ENCODE data around the gene KRTAP5-9. TPM values are rescaled to one million over a fixed set of nuclear protein-coding genes. Genes with fewer than 3 reads are reported as not detected.

Gene KRTAP5-9
- total and polyA plus RNA-seq, 2 experiments from 2014 or later, result 0.13 to 0.23 TPM

- Histone ChIP-seq H3K27me3 (no peaks in the 10 kb centered on the region), H3K79me2 (no peaks in the 10 kb centered on the region), H3K9me3 (ENCODE audit: low read depth) (no peaks in the 10 kb centered on the region), H3K4me2 (no peak overlapping the region), H4K20me1 (ENCODE audit: insufficient read depth, poor library complexity, severe bottlenecking) (no peaks in the 10 kb centered on the region), H3K4me1 (ENCODE audit: insufficient read depth) (no peaks in the 10 kb centered on the region), H3K36me3 (replicated peaks; ENCODE audit: insufficient read depth, low read depth) (no peaks in the 10 kb centered on the region), H3K9me2 (replicated peaks; ENCODE audit: insufficient read depth) (no peaks in the 10 kb centered on the region), H3K27ac (no peak overlapping the region), H3K4me3 (no peak overlapping the region), H2AFZ (no peak overlapping the region)
- DNase-seq (ENCODE audit: low spot score), result no peak
- 97% methylated on average over 30 of the region's 30 CpGs for WGBS (ENCODE audit: low lambda C conversion rate, missing lambda C conversion rate)
- TF ChIP-seq CTCF (IDR thresholded peaks at IDR 0.05; ENCODE audit: poor library complexity), result no peak
- TF ChIP-seq EZH2phosphoT487 (IDR thresholded peaks at IDR 0.05; ENCODE audit: low read depth, severe bottlenecking, unreplicated experiment), result no peak
- no peak for TF ChIP-seq EZH2 (IDR thresholded peaks at IDR 0.05; ENCODE audit: borderline replicate concordance)
Observed at GRCh38 chr11:71501071-71501985, 46.9 kb upstream of the KRTAP5-9 start.

DNA sequence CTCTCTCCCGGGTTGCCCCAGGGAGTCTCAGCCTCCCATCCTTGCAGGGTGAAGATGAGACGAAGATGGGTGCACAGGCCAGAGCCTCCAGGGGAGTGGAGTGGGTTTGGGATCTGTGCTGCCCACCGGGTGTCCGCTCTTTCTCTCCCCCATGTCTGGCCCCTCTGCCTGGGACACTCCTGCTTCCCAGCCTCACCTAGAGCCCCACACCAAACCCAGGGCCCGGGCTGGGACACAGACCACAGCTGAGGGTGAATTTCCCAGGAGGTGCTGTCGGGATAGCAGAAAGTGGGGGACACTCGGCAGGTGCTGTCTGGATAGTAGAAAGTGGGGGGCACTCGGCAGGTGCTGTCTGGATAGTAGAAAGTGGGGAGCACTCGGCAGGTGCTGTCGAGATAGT lies 46.2 kb upstream of the KRTAP5-9 start:
- no peaks in the 10 kb centered on the region for H3K27me3 ChIP-seq
- no peaks in the 10 kb centered on the region for H3K79me2 ChIP-seq
- WGBS (ENCODE audit: low lambda C conversion rate, missing lambda C conversion rate), result 96% methylated on average over 10 of the region's 10 CpGs
- no peak overlapping the region for H3K27ac ChIP-seq
- H3K36me3 ChIP-seq (replicated peaks; ENCODE audit: insufficient read depth, low read depth), result no peaks in the 10 kb centered on the region
- no peak overlapping the region for H3K4me2 ChIP-seq
- H3K9me2 ChIP-seq (replicated peaks; ENCODE audit: insufficient read depth), result no peaks in the 10 kb centered on the region
- H3K4me3 ChIP-seq, result no peak overlapping the region
- H2AFZ ChIP-seq, result no peak overlapping the region
- H3K4me1 ChIP-seq (ENCODE audit: insufficient read depth), result no peaks in the 10 kb centered on the region
- no peaks in the 10 kb centered on the region for H3K9me3 ChIP-seq (ENCODE audit: low read depth)
- DNase-seq (ENCODE audit: low spot score), result no peak
- H4K20me1 ChIP-seq (ENCODE audit: insufficient read depth, poor library complexity, severe bottlenecking), result no peaks in the 10 kb centered on the region
- TF ChIP-seq EZH2 (IDR thresholded peaks at IDR 0.05; ENCODE audit: borderline replicate concordance) (no peak), CTCF (IDR thresholded peaks at IDR 0.05; ENCODE audit: poor library complexity) (no peak), EZH2phosphoT487 (IDR thresholded peaks at IDR 0.05; ENCODE audit: low read depth, severe bottlenecking, unreplicated experiment) (no peak)

- H3K36me3 ChIP-seq (replicated peaks; ENCODE audit: insufficient read depth, low read depth), result no peaks in the 10 kb centered on the region
- H3K4me1 ChIP-seq (ENCODE audit: insufficient read depth), result no peaks in the 10 kb centered on the region
- H3K79me2 ChIP-seq, result no peaks in the 10 kb centered on the region
- no peak for DNase-seq (ENCODE audit: low spot score)
- no peaks in the 10 kb centered on the region for H3K9me2 ChIP-seq (replicated peaks; ENCODE audit: insufficient read depth)
- no peak for TF ChIP-seq CTCF (IDR thresholded peaks at IDR 0.05; ENCODE audit: poor library complexity)
- no peak for TF ChIP-seq EZH2 (IDR thresholded peaks at IDR 0.05; ENCODE audit: borderline replicate concordance)
- no peak for TF ChIP-seq EZH2phosphoT487 (IDR thresholded peaks at IDR 0.05; ENCODE audit: low read depth, severe bottlenecking, unreplicated experiment)
- no peak overlapping the region for H3K4me2 ChIP-seq
- no peaks in the 10 kb centered on the region for H4K20me1 ChIP-seq (ENCODE audit: insufficient read depth, poor library complexity, severe bottlenecking)
- no peak overlapping the region for H2AFZ ChIP-seq
- no peak overlapping the region for H3K4me3 ChIP-seq
- no peak overlapping the region for H3K27ac ChIP-seq
- no peaks in the 10 kb centered on the region for H3K9me3 ChIP-seq (ENCODE audit: low read depth)
- WGBS (ENCODE audit: low lambda C conversion rate, missing lambda C conversion rate), result 98% methylated on average over 13 of the region's 15 CpGs
- H3K27me3 ChIP-seq, result no peaks in the 10 kb centered on the region
Observed at GRCh38 chr11:71502871-71503435, 45.3 kb upstream of the KRTAP5-9 start.

All from hepatocyte (in vitro differentiated cells).